HG02763 (cell line): ENCODE data around the gene ATXN10.
"Not testable (repeated sequence)": the region's sequence is repeated elsewhere in the genome, so short reads cannot be mapped to it uniquely, and the experiment has no call there.

ENCODE experiments used
- ATAC-seq: cut with Tn5 transposase; IDR thresholded peaks from one replicate; pipeline ENCODE4 v1.9.1; 2021; ENCODE audit warnings: mild to moderate bottlenecking, moderate library complexity; ENCODE audit not compliant: unreplicated experiment

ATXN10 gene

GRCh38 chr22:45781966-45782365 lies 110.3 kb downstream of the ATXN10 start:
- ATAC-seq: no peak

DNA sequence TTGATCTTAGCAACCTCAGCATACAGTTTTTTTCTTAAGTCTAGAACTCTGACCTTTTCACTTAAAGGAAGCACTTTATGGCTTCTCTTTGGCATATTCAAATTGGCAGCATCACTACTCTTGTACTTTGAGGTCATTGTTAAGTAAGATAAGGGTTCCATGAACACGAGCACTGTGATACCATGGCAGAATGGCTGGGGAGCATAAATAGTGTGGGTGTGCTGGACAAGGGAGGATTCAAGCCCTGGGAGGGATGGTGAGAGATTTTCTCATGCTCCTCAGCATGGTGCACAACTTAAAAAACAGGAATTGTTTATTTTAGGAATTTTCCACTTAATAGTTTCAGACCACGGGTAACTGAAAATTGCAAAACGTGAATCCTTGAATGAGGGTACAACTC lies 111.4 kb downstream of the ATXN10 start:
- no peak for ATAC-seq

DNA sequence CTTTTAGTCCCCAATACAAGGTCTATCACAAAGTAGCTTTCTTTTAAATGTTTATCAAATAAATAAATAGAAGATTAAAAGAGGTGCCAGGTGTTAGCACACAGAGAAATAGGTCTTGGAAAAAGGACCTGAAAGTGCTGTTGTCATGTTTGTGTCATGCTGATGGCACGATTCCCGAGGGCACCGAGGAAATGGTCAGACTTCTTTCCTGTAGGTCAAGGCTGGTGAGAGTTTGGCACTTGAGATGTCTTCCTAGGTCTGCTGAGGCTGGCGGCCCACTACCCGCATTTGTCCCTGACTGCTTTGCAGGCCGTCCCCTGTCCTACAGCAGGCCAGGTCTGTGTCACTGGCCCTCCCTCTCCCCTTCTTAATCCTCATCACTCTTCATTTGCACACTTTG lies 112.1 kb downstream of the ATXN10 start:
- no peak for ATAC-seq

DNA sequence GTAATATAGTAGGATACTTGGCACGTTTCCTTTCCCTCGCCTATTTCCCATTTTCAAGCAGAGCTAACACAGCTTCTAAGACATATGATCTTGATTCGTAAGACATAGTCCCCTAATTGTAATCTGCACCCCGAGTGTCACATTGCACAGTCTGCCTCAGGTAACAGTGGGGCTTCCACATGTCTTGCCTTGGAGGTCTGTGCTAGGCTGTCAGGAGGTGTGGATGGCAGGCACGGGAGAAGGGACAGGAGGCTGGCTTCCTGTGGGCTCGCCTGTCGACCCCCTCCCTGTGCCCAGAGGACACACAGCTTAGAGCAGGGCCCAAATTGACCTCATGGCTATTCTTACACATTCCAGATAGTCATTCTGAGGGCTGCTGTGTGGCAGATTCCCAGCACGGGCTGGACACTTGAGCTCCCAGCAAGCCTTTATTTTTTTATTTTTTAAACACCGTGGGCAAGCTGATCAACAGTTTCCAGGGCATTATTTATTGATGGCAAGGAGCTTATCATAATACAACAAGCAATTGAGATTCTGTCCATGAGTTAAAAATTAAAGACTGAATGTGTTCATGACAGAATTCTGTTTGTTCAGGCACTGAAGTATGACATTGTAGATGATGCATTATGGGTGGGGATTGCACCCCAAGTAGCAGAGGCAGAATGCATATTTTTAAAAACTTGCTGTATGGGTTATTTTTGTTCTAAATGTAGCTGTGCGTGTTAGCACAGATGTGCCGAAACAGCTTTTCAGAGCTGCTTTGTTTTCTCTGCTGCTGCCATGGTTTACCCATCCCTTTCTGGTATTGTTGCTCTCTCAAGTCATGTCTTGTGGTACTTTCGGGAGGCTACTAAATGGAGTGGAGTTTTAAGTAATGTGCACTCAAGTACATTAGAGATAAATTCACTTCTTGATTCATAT lies 113.0 kb downstream of the ATXN10 start:
- ATAC-seq: no peak

DNA sequence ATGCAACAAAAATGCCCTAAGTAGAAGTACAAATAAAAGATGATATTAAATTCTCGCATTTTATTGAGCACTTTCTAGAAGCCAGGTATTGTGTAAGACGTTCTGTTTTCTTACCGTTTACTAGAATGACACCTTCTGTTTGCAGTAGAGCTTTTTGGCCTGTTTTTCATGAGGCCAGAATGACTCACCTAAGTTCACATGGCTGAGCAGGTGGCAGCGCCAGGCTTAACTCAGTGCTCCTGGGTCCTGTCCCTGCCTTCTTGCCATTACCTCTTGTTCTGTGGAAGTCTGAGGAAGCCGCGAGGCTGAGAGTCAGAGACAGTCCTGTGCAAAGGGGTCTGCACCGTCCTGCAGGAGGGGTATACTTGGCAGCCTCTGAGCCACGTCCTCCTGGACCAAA lies 113.8 kb downstream of the ATXN10 start:
- ATAC-seq: no peak

GRCh38 chr22:45786726-45787125 lies 115.1 kb downstream of the ATXN10 start:
- ATAC-seq: no peak

- no peak for ATAC-seq
Measured at GRCh38 chr22:45787759-45788158, 116.1 kb downstream of the ATXN10 start.

- no peak for ATAC-seq
Measured at GRCh38 chr22:45788522-45788921, 116.9 kb downstream of the ATXN10 start.

GRCh38 chr22:45790401-45790800 lies 118.8 kb downstream of the ATXN10 start:
- ATAC-seq: no peak

- ATAC-seq: no peak
Measured at GRCh38 chr22:45793161-45793560, 121.5 kb downstream of the ATXN10 start.

GRCh38 chr22:45793892-45794291 lies 122.3 kb downstream of the ATXN10 start:
- ATAC-seq: no peak

GRCh38 chr22:45796009-45796408 lies 124.4 kb downstream of the ATXN10 start:
- not testable (repeated sequence) for ATAC-seq

- ATAC-seq: no peak
Measured at GRCh38 chr22:45799291-45799690, 127.7 kb downstream of the ATXN10 start.

DNA sequence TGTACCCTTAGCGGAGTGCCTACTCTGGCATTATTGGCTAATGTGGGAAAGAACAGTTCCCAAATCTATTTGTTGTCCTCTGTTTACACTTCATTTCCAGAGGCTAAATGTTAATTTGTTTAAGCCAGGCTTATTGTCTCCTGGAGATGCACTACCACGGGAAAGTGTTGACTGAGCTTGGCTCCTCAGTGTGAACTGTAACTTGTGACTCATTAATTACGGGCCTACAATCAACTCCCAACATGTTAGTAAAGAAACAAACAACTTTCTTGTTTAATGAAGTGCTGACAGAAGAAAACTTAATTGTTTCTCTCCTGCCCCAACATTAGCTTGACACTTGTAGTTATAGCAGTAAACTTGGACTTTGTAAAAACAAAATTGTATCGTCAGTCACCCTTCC lies 130.4 kb downstream of the ATXN10 start:
- ATAC-seq: no peak

- no peak for ATAC-seq
Measured at GRCh38 chr22:45804319-45804985, 132.8 kb downstream of the ATXN10 start.

GRCh38 chr22:45804986-45805325 lies 133.3 kb downstream of the ATXN10 start:
- no peak for ATAC-seq

- no peak for ATAC-seq
Measured at GRCh38 chr22:45805413-45805812, 133.8 kb downstream of the ATXN10 start.

GRCh38 chr22:45807156-45807915 lies 135.7 kb downstream of the ATXN10 start:
- ATAC-seq: no peak

GRCh38 chr22:45812910-45813309 lies 141.3 kb downstream of the ATXN10 start:
- no peak for ATAC-seq

DNA sequence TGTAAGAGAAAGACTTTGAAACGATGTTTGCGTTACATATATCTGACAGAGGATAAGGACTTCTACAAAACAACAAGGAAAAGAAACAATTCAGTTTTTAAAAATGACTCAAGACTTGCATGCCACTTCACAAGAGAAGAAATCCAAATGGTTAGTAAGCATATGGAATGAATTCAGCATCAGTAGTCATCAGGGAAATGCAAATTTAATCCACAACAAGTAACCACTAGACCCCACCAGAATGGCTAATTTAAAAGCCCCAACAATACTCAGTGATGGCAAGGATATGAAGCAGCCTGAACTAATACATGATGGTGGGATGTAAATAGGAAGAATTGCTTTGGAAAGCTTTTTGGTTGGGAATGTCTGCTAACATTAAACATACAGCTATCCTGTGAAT lies 142.6 kb downstream of the ATXN10 start:
- ATAC-seq: no peak

DNA sequence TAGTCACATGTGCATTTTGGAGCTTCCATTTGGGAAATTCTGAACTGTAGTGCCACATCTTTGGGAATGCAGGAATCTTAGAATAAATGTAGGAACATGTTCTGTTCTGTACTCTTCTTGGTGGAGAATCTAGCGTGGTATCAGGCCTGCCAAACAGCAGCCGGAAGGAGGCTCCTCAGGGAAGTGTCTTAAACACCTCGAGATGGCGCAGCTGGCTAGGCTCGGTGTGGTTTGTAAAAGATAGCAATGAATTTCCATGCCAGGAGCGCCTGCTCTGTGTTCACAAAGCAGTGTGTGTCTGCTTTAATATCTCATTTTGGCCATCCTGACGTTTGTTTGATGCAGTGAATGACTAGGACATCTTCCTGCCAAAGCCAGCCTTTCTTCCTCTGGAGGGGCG lies 145.1 kb downstream of the ATXN10 start:
- no peak for ATAC-seq
